GM18870 (cell line): ENCODE data around the gene DPF3.

ENCODE experiments used
- ATAC-seq: cut with Tn5 transposase; IDR thresholded peaks from one replicate; pipeline ENCODE4 v1.9.1; 2021; ENCODE audit warnings: moderate library complexity; ENCODE audit not compliant: unreplicated experiment

DPF3 gene

GRCh38 chr14:72801381-72801812 is 92.5 kb downstream of the DPF3 start:
- ATAC-seq = no peak

- no peak for ATAC-seq
Measured at GRCh38 chr14:72800848-72801370, 93.0 kb downstream of the DPF3 start.

GRCh38 chr14:72800296-72800695 is 93.6 kb downstream of the DPF3 start:
- no peak for ATAC-seq

GRCh38 chr14:72796935-72797334 is 97.0 kb downstream of the DPF3 start:
- no peak for ATAC-seq

- no peak for ATAC-seq
Measured at GRCh38 chr14:72793156-72793939, 100.6 kb downstream of the DPF3 start.

- ATAC-seq = no peak
Measured at GRCh38 chr14:72792051-72792788, 101.7 kb downstream of the DPF3 start.

- no peak for ATAC-seq
Measured at GRCh38 chr14:72790887-72791566, 102.9 kb downstream of the DPF3 start.

- no peak for ATAC-seq
Measured at GRCh38 chr14:72788972-72789728, 104.8 kb downstream of the DPF3 start.

GRCh38 chr14:72788255-72788654 is 105.6 kb downstream of the DPF3 start:
- no peak for ATAC-seq

GRCh38 chr14:72787841-72788240 is 106.1 kb downstream of the DPF3 start:
- ATAC-seq = no peak

GRCh38 chr14:72786378-72787350 is 107.2 kb downstream of the DPF3 start:
- ATAC-seq = no peak

- no peak for ATAC-seq
Measured at GRCh38 chr14:72783741-72784140, 110.2 kb downstream of the DPF3 start.

GRCh38 chr14:72782817-72783216 is 111.1 kb downstream of the DPF3 start:
- no peak for ATAC-seq

- no peak for ATAC-seq
Measured at GRCh38 chr14:72781561-72782508, 112.1 kb downstream of the DPF3 start.

GRCh38 chr14:72780751-72781150 is 113.2 kb downstream of the DPF3 start:
- ATAC-seq = no peak

GRCh38 chr14:72779679-72780078 is 114.2 kb downstream of the DPF3 start:
- no peak for ATAC-seq

GRCh38 chr14:72777636-72778035 is 116.3 kb downstream of the DPF3 start:
- no peak for ATAC-seq

GRCh38 chr14:72776701-72777261 is 117.1 kb downstream of the DPF3 start:
- ATAC-seq = no peak
